LNCAP (cell line): ENCODE results near the gene CDC42EP3.

Experiments used
- CTCF ChIP-seq: fragments of 450-650 bp; IDR thresholded peaks from 2 replicates; pipeline ENCODE4 v1.5.1; 2017; ENCODE audit warnings: mild to moderate bottlenecking

Gene CDC42EP3

GRCh38 chr2:37638973-37639372 is 32.5 kb downstream of the CDC42EP3 start:
- TF ChIP-seq CTCF = no peak

GRCh38 chr2:37637985-37638384 is 33.5 kb downstream of the CDC42EP3 start:
- TF ChIP-seq CTCF = no peak

GRCh38 chr2:37637190-37637860 is 34.1 kb downstream of the CDC42EP3 start:
- TF ChIP-seq CTCF = no peak

- no peak for TF ChIP-seq CTCF
Observed at GRCh38 chr2:37636381-37637066, 34.9 kb downstream of the CDC42EP3 start.

GRCh38 chr2:37635504-37636380 is 35.7 kb downstream of the CDC42EP3 start:
- TF ChIP-seq CTCF = no peak

- TF ChIP-seq CTCF = no peak
Observed at GRCh38 chr2:37634914-37635503, 36.4 kb downstream of the CDC42EP3 start.

GRCh38 chr2:37633845-37634244 is 37.6 kb downstream of the CDC42EP3 start:
- TF ChIP-seq CTCF = no peak
